KBM-7 (cell line): Measurements from ENCODE around the gene HSPG2.

Experiments used
- DNase-seq: peaks from one replicate; pipeline ENCODE4 v3.0.0-alpha.2; 2015
- in situ Hi-C: fragments of 300-500 bp; cut with MboI; formaldehyde crosslinking; loops from 2 replicates; pipeline ENCODE4 v1.14.3; 2020; ENCODE audit warnings: low sequenced_read_pairs, low pct_unique_long_range_greater_than_20kb, mixed read lengths

The HSPG2 gene

GRCh38 chr1:21857840-21858670, 79.1 kb downstream of the HSPG2 start:
- DNase-seq: no peak
- in situ Hi-C loops: no loop called here

GRCh38 chr1:21857142-21857839, 79.8 kb downstream of the HSPG2 start:
- no peak for DNase-seq
- in situ Hi-C loops: no loop called here

GRCh38 chr1:21855257-21856096, 81.6 kb downstream of the HSPG2 start:
- DNase-seq: no peak
- in situ Hi-C loops: no loop called here

GRCh38 chr1:21854751-21855131, 82.4 kb downstream of the HSPG2 start:
- no peak for DNase-seq
- in situ Hi-C loops: no loop called here

- in situ Hi-C loops: no loop called here
- DNase-seq: no peak
These were observed 82.9 kb downstream of the HSPG2 start for GRCh38 chr1:21854090-21854750.

- in situ Hi-C loops: no loop called here
- no peak for DNase-seq
These were observed 84.0 kb downstream of the HSPG2 start for GRCh38 chr1:21853131-21853427.

- in situ Hi-C loops: no loop called here
These were observed 84.6 kb downstream of the HSPG2 start for GRCh38 chr1:21852282-21853130.

GRCh38 chr1:21851430-21852250, 85.5 kb downstream of the HSPG2 start:
- in situ Hi-C loops: no loop called here
- DNase-seq: no peak

More at GRCh38 chr1:21852282-21853130, 84.6 kb downstream of the HSPG2 start:
- no peak for DNase-seq

GRCh38 chr1:21849909-21850576, 87.1 kb downstream of the HSPG2 start:
- in situ Hi-C loops: no loop called here
- DNase-seq: no peak

- in situ Hi-C loops: no loop called here
- no peak for DNase-seq
These were observed 88.5 kb downstream of the HSPG2 start for GRCh38 chr1:21848524-21849174.

GRCh38 chr1:21847223-21848205, 89.6 kb downstream of the HSPG2 start:
- in situ Hi-C loops: no loop called here

GRCh38 chr1:21845646-21846641, 91.2 kb downstream of the HSPG2 start:
- in situ Hi-C loops: no loop called here

More at GRCh38 chr1:21847223-21848205, 89.6 kb downstream of the HSPG2 start:
- DNase-seq: no peak

GRCh38 chr1:21843996-21844395, 93.1 kb downstream of the HSPG2 start:
- in situ Hi-C loops: no loop called here
- no peak for DNase-seq

More at GRCh38 chr1:21845646-21846641, 91.2 kb downstream of the HSPG2 start:
- no peak for DNase-seq

GRCh38 chr1:21843208-21843607, 93.9 kb downstream of the HSPG2 start:
- no peak for DNase-seq
- in situ Hi-C loops: no loop called here
